GM19324 (cell line): ENCODE measurements around the gene MYOF.
"Not testable (repeated sequence)": the region's sequence is repeated elsewhere in the genome, so short reads cannot be mapped to it uniquely, and the experiment has no call there.

ENCODE experiments used
- ATAC-seq: cut with Tn5 transposase; IDR thresholded peaks from one replicate; pipeline ENCODE4 v1.9.1; 2021; ENCODE audit warnings: mild to moderate bottlenecking, moderate library complexity; ENCODE audit not compliant: unreplicated experiment, low FRiP score

Gene MYOF

DNA sequence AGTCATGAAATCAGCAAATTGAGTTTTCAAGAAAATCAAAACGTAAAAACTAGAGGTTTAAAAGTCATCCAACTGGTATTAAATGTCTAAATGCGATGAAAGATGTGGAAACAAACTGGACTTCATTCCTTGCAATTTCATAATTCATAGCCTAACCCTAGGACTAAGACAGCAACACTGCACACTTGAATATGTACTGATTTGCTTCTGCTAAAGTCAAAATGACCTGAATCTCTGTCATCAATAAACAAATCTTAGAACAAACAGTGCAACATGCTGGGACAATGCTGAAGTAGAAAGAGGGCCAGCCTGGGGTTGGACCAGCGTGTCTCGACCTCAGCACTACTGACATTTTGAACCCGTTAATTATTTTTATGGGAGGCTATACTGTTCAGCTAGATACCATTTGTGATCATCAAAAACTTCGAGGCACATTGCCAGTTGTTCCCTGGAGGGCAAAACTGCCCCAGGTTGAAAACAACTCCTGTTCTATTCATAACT lies 47.1 kb downstream of the MYOF start:
- no peak for ATAC-seq

DNA sequence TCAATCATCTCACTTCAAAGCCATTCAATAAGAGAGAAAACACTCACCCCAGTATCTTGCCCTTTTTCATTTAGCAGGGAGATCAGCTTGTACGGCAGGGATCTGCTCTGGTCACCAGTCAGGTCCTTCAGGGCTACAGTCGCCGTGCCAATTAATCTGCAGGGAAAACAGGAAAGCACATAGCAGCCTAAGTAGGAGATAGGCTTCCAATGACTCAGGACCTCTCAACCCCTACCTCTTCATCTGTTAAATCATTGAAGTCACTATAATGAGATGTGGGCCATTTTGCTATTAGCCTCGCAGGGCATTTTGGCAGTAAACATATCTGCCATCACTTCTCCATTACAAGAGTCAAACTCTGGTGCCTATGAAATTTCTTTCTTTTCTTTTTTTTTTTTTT lies 50.8 kb downstream of the MYOF start:
- no peak for ATAC-seq

DNA sequence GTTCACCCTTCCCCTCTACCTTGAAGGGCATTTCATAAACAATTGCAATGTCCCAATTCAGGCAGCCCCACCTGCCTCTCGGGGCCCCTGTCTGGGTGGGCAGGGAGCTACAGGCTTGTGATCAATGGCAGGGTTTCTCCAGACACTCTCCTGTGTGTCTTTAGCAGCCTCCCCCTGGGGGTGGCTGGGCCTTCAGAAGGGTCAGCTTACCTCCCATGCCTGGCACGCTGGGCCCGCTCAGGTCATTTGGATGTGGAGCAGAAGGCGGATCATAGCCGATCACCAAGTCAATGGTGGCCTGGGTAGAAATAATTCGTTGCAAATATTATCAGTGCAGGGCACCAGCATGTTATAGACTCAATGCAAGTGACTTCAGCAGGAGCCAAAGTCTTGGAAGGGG lies 56.3 kb downstream of the MYOF start:
- ATAC-seq = no peak

DNA sequence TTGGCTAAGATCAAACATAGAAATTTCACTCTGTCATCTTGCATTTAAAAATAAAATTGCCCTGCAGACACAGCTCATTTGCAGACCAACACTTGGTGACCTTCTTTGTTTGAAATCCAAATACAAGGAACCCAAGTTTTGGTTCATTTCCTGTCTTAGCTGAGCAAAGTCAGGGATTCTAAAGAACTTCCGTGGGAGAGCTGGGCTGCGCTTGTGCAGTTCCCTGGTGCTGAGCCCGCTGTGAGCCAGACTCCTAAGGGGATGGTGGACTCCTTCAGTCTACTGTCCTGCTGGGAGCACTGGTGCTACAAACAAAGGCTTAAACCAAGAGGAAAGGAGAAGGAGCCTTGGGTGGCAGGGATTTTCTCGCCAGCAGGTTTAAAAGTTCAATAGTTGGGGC lies 60.0 kb downstream of the MYOF start:
- ATAC-seq = no peak

DNA sequence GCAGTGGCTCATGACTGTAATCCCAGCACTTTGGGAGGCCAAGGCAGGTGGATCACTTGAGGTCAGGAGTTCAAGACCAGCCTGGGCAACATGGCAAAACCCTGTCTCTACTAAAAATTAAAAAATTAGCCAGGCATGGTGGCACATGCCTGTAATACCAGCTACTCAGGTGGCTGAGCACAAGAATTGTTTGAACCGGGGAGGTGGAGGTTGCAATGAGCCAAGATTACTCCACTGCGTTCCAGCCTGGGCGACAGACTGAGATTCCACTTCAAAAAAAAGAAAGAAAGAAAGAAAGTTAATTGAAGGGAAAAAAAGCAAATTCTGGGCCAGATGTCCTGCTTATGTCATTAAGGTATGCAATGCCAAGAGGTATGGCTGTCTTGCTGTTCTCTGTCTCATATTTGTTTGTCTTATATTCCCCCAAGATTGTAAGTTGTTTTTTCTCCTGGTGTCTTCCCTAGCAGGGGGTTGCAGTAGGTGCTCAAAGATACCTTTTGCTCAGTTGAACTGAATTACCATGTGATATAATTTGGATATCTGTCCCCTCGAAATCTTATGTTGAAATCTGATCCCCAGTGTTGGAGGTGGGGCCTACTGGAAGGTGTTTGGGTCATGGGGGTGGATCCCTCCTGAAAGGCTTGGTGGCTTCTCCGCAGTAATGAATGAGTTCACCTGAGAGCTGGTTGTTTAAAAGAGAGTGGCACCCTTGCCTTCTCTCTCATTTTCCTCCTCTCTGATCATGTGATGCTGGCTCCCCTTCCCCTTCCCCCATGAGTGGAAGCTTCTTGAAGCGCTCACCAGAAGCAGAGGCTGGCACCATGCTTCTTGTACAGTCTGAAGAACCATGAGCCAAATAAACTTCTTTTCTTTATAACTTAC lies 60.9 kb downstream of the MYOF start:
- ATAC-seq = no peak

DNA sequence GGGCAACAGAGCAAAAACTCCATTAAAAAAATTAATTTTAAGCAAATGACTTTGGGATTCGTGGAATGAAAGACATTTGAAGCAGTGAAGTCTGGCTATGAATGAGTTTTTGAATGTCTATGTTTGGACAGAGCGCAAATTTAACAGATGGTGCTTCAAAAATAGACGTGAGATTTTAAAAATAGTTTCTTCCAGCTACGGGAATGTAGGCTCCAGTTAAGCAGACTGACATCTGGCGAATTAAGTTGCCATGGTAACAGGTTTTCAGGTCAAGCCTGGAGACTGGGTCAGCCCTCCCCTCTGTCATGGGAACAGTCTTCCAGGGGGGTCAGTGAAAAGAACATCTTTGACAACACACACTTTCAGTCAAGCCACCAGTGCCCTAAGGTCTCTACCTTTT lies 62.0 kb downstream of the MYOF start:
- ATAC-seq = no peak

DNA sequence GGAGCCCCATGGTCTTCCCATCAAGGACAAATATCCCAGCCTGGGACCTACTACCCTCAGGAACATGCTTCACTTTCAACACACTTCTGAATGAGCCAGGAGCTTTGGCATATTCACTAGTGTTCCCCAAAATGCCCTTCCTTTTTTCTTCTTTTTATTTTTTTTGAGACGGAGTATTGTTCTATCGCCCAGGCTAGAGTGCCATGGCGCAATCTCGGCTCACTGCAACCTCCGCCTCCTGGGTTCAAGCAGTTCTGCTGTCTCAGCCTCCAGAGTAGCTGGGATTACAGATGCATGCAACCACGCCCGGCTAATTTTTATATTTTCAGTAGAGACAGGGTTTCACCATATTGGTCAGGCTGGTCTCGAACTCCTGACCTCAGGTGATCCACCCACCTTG lies 63.1 kb downstream of the MYOF start:
- ATAC-seq = not testable (repeated sequence)

DNA sequence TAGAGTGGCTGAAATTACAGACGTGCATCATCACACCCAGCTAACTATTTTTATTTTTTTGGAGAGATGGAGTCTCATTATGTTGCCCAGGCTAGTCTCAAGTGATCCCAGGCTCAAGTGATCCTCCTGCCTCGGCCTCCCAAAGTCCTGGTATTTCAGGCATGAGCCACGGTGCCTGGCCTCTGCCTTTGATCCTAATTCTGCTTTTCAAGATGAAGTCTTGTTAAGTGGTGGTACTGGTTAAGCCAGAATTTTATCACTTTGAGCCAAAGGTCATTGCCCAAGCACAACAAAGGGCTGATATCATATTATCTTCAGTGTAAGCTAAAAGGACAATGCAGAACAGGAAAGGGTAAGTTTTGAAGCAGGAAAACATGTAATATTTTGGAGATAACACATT lies 64.2 kb downstream of the MYOF start:
- no peak for ATAC-seq

DNA sequence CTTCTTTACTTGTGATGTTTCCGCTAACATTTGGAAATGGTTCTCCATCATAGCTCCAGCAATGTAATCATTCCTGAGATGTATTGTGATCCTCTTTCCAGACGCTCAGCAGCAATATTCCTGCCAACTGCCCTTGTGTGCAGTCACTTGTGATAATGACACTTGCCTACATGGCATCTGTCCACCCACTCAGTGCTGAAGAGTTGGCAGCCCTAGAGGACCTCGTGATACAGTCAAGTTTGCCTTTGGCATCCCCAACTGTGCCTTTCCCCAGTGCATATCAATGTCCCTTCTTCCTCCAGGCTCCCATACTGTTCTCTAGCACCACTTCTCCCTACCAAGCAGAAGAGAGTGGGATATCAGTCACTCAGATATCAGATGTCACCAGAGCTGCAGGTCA lies 64.9 kb downstream of the MYOF start:
- no peak for ATAC-seq

DNA sequence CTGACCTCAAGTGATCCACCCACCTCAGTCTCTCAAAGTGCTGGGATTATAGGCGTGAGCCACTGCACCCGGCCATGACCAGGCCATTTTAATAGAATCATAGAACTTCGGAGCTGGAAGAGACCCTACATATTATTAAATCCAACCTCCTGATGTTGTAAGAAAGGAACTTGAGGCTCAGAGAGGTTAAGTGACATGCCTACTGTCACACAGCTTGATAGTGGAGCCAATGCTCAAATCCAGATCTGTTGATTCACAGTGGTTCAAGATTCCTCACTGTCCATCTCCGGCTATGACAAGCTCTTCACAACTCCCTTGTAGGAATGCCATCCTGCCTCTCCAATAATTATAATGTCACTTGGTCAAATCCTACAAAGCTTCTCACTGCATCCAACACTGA lies 65.3 kb downstream of the MYOF start:
- no peak for ATAC-seq

DNA sequence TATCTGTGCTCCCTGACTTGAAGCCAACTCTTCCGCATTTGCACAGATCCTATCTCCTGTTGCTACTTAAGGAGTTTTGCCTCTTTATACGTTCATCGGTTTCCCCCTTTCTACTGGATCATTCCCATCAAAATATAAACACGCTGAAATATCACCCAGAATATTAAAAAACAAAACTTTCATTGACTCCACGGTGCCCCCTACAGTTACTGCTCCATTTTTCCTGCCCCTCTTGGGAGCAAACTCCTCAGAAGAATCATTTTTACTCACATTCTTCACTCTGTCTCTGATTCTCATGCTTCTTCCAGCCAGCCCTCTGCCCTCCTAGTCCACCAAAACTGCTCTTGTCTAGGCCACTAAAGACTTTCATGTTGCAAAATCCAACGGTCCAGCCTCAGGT lies 66.4 kb downstream of the MYOF start:
- ATAC-seq = no peak

DNA sequence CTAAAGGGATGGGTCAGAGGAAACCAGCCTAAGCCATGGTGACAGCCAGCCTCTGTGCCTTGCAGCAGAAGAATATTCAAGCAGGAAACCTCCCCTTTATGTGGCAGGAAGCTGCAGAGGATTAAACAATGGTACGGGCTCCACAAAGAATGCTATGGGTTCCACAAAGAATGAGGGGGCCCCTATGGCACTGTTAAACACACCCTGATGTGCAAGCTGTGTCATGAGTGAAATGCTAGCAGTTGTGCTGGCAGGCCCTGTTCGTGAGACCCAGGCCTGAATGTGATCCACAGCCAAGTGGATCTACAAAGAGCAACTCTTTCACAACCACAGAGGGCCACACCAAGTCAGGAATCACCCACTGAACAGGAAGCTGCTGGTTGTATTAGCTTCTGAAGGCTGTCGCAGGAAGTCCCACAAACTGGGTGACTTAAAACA lies 68.9 kb downstream of the MYOF start:
- no peak for ATAC-seq

DNA sequence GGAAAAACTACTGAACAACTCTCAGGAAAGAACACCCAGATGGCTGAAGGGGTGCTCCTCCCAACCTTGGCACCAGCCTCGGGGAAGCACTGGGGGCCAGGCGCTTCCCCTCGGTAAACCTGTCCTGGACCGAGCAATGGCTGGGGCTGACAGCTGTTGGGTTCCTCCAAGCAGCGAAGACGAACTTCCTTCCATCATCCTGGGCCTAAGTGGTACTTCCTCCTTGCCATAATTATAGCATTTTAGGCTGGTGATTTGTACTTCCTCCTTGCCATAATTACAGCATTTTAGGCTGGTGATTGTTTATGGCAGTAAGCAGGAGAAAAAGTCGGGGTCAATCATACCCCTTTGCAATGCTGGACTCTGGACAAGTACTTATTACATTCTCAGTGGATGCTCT lies 69.3 kb downstream of the MYOF start:
- no peak for ATAC-seq

DNA sequence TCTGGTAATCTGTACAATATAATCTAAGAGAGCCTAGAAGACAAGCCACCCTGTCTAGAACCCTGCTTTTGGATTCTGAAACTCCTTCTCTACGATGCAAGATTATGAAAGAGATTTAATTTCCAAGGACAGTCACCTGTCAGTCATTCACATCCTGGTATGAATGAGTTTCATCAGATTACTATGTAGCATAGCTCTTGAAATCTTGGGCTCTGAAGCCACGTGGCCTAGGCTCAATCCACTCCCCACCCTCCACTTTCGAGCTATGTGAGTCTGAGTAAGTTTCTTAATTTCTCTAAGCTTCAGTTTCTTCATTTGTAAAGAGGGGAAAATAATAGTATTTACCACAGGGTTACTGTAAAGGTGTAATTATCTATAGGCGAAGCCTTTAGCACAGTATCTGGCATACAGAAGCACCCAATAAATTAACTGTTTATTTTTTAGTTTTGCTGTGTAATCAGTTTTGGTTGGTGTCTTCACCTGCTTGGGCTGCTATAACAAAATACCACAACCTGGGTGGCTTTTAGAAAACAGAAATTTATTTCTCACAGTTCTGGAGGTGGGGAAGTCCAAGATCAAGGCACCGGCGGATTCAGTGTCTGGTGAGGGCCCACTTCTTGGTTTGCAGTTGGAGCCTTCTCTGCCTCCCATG lies 71.3 kb downstream of the MYOF start:
- ATAC-seq = no peak

DNA sequence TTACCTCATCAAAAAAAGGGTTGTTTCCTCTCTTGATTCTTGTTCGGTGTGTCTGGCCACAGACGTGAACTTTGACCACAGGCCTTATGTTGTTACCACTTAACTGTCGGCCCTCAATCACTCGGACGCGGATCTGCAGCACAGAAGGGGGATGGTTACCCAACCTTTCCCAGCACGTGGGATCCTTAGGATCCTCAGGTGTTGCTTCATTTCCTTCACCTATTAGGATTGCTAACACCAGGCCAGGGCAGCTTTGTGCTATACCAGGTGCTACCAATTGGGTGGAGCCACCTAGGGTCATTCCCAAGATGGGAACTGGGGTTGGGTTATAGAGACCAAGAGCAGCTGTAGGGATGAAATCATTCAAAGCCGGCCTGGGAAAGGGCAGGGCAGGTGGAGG lies 73.4 kb downstream of the MYOF start:
- no peak for ATAC-seq

DNA sequence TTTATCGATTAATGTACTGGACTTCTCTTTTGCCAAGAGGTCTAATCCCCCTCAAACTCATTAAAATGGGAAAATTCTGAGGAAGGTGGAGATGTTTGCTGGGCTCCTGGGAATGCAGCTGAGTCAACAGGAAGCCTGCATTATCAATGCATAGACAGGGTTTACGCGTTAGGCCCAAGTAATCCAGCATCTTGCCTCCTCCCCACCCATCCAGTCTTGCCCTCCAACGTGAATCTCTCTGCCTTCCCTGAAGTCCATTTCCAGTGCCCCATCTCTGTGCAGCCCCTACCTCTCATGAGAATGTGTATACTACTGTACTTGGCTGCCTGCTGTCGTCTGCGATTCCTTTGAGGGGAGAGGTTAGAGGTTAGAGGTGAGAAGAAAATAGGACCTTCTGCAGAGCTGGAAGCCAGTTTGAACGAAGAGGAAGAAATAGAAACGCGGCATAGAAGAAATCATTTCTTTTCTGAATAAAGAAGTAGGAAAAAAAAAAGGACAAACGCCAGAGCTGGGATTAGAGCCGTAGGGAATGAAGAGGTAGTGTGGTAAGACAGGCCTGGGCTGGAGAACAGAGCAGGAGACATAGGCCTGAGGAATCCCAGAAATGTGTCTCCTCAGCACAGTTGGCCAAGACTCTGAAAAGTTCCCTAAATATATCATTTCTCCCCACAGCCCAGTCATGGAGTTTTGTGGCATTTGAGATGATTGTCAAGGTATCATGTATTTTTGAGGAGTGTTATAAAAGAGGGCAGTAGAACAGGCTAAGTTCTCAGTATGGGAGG lies 75.6 kb downstream of the MYOF start:
- ATAC-seq = no peak

DNA sequence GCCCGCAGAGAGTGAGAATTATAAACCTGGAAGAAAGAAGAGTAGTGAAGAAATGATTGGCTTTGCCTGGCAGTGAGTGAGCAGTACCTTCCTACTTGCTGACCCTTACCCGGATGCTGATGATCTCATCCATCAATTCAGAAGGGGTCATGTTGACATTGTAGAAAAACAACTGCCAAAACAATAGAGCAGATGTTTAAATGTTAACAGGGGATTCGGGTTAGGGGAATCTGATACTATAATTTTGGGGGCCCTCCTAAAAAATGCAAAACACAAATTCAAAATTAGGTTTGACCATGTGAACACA lies 78.1 kb downstream of the MYOF start:
- ATAC-seq = no peak

DNA sequence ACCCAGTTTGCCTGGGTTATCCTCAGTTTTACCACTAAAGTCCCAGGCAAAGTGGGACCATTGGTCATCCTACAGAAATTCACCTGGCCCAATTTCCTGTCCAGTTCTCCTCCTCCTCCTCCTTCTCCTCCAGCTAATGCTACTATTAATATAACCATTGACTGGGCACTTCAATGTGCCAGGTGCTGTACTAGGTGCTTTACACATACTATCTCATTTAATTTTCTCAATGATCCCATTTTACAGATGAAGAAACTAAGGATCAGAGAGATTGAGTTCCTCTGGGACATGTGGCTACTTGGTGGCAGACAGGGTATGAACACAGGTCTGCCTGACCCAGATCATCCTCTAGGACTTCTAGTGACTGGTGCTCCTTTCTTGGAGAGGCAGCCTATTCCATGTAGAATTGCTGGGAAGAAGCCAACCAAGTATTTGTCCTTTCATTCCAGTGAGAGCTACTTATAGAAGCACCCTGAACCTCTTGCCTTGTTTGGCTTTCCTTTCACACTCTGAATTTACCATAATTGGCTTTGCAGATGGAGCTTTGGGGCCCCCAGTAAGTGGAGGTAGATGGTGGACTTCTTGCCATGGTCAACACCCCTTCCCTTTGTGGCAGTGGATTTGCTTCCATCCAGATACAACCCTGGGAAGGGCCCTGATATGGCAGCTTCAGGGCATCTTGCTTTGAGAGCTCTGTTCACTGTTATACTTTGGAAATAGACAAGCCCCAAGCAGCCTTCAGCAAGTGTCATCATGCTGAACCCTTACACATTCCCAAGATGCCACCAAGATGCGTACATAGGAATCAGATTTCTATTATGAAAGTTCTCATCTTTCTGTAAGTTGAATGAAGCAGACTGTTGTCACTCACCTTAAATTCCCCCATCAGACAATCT lies 78.7 kb downstream of the MYOF start:
- ATAC-seq = no peak

DNA sequence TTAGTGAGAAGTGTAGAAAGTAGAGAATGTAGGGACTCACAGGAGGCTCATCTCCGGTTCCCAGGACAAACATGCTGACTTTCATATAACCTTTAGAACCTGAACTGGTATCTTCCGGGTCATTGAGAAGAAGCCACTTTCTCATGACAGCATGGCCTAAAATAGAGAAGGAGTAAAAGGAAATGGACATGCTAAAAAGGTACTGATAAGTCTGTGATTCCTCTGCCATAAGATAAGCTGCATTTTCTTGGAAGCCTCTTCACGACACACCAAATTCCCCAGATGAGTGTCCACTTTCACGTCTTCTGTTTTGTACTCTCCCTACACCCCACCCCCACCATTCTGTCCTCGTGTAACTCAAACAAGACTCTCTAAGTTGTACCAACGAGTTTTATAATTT lies 79.9 kb downstream of the MYOF start:
- ATAC-seq = no peak

DNA sequence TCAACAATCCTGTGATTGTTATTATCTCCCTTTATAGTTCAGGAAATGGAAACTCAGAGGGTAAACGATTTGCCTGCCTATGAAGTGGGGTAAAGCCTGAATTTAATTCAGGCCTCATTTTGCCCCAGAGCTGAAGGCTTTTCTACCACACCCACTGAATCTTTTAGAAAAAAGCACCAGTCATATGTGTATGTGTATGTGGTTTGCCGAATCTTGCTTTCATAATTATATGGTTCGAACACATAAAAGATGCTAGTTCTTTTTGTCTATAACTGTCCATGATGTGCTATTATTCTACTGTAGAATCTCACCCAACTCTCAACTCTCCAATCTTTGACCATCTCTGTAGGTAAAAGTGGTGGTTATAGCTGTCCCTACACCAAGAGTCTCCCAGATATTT lies 83.6 kb downstream of the MYOF start:
- no peak for ATAC-seq
